K562 (cell line): ENCODE data around the gene PUSL1. TPM values are rescaled to one million over a fixed set of nuclear protein-coding genes. Genes with fewer than 3 reads are reported as not detected.
A peak's percentile ranks its signal among the peaks of the same experiment; 100 is the strongest.

Experiments
- ATAC-seq: fragments of 200-7000 bp; cut with Tn5 transposase; 3 replicates; pipeline ENCODE4 v1.9.1; 2020; ENCODE audit warnings: moderate library complexity
- BruUV-seq: library from RNA; stranded (reverse); fragments of 400-500 nt; replicated peaks from 2 replicates; lab custom pipeline; 2021; lab: Mats Ljungman, UMichigan
- CTCF ChIA-PET: fragments of 300-600 bp; formaldehyde crosslinking; extraction: SDS; loops from one replicate; lab custom pipeline; 2021; ENCODE audit warnings: low intra/inter-chr PET ratio; lab: Yijun Ruan, JAX
- POLR2A ChIA-PET: fragments of 300-600, 350-650 bp; sonication (Branson Sonifier 250); formaldehyde crosslinking; extraction: SDS; loops from one replicate; lab custom pipeline; 2021; ENCODE audit warnings: antibody characterized with exemption, inconsistent platforms; lab: Yijun Ruan, JAX
- DNase-seq, 4 experiments: peaks; one replicate each; pipeline versions ENCODE4 v3.0.0 to v3.0.0-alpha.2; 2011 to 2018; ENCODE audit warnings: low spot score in 3 of 4, mixed read lengths in 3 of 4; ENCODE audit errors: extremely low read depth in 1 of 4
- FAIRE-seq: peaks from 2 replicates; lab custom pipeline; 2011; peaks lifted over from hg19 to GRCh38; lab: Jason Lieb, UNC
- H2AFZ ChIP-seq: 2 replicates; pipeline ENCODE4 v1.6.0; 2011; ENCODE audit warnings: low read depth, low read length, control low read depth, inconsistent platforms
- H3K27ac ChIP-seq: fragments of 200-600 bp; 3 replicates; pipeline ENCODE4 v1.8.0; 2011; ENCODE audit warnings: low read depth, mild to moderate bottlenecking, control low read depth, inconsistent platforms, low read length, moderate library complexity, mixed read lengths; ENCODE audit errors: extremely low read depth
- H3K27me3 ChIP-seq, 2 experiments: fragments of 300-600 bp in 1 of 2; 2 replicates in 1 of 2; 3 replicates in 1 of 2; pipeline versions ENCODE4 v1.6.0 to v1.8.0; 2011; ENCODE audit warnings: inconsistent platforms in 2 of 2, low read length in 2 of 2, mild to moderate bottlenecking in 1 of 2, mixed read lengths in 1 of 2, moderate library complexity in 1 of 2; ENCODE audit not compliant: control insufficient read depth in 2 of 2, insufficient read depth in 2 of 2
- H3K36me3 ChIP-seq: fragments of 300-600 bp; 3 replicates; pipeline ENCODE4 v1.8.0; 2011; ENCODE audit warnings: mild to moderate bottlenecking, low read length, inconsistent platforms; ENCODE audit not compliant: control insufficient read depth, insufficient read depth
- H3K4me1 ChIP-seq, 2 experiments: fragments of 200-600 bp in 1 of 2; replicated peaks in 1 of 2; 2 replicates in 1 of 2; 3 replicates in 1 of 2; pipeline versions ENCODE4 v1.5.1 to v1.8.0; 2011; ENCODE audit warnings: inconsistent platforms in 2 of 2, low read length in 2 of 2, mild to moderate bottlenecking in 1 of 2, mixed read lengths in 1 of 2, moderate library complexity in 1 of 2; ENCODE audit not compliant: control insufficient read depth in 2 of 2, insufficient read depth in 2 of 2
- H3K4me2 ChIP-seq: 2 replicates; pipeline ENCODE4 v1.6.1; 2011; ENCODE audit warnings: low read length, control low read depth, inconsistent platforms, mixed read lengths; ENCODE audit not compliant: insufficient read depth
- H3K4me3 ChIP-seq: fragments of 200-600 bp; sonication (generic), shearing (Covaris generic); 2 replicates; pipeline ENCODE4 v1.5.1; 2016; ENCODE audit warnings: control low read depth, inconsistent platforms
- H3K79me2 ChIP-seq: fragments of 200-600 bp; 3 replicates; pipeline ENCODE4 v1.8.0; 2011; ENCODE audit warnings: low read length, inconsistent platforms; ENCODE audit not compliant: control insufficient read depth, insufficient read depth
- H3K9ac ChIP-seq, 2 experiments: 2 replicates each; pipeline versions ENCODE4 v1.6.0 to v1.6.1; 2011; ENCODE audit warnings: low read depth in 2 of 2, low read length in 2 of 2, control low read depth in 1 of 2, inconsistent platforms in 1 of 2, mild to moderate bottlenecking in 1 of 2, mixed read lengths in 1 of 2; ENCODE audit not compliant: insufficient read depth in 1 of 2
- H3K9me1 ChIP-seq: one replicate; pipeline ENCODE4 v1.6.0; 2011; ENCODE audit warnings: inconsistent platforms, mild to moderate bottlenecking, low read length, moderate library complexity; ENCODE audit not compliant: control insufficient read depth, insufficient read depth
- H3K9me3 ChIP-seq: replicated peaks from 2 replicates; pipeline ENCODE4 v1.5.1; 2011; ENCODE audit warnings: low read depth, low read length, inconsistent platforms; ENCODE audit not compliant: control insufficient read depth, insufficient read depth
- H4K20me1 ChIP-seq: replicated peaks from 2 replicates; pipeline ENCODE4 v1.6.1; 2011; ENCODE audit warnings: low read length, inconsistent platforms, mixed read lengths; ENCODE audit not compliant: control insufficient read depth, insufficient read depth
- HMGN3 ChIP-seq: IDR thresholded peaks from 2 replicates; pipeline ENCODE4 v1.6.1; 2011; ENCODE audit warnings: borderline replicate concordance, low read depth, mild to moderate bottlenecking, mixed read lengths, low read length; ENCODE audit not compliant: insufficient read length; ENCODE audit errors: extremely low read depth
- MECOM ChIP-seq: fragments of 250-450 bp; sonication (Bioruptor Pico); IDR thresholded peaks from 2 replicates; pipeline ENCODE4 v1.8.0; 2022; ENCODE audit warnings: inconsistent platforms
- POLR2G ChIP-seq: fragments of 200-400 bp; formaldehyde crosslinking; IDR thresholded peaks from 2 replicates; pipeline ENCODE4 v1.6.1; 2017; ENCODE audit warnings: low read depth, mild to moderate bottlenecking, antibody characterized with exemption, low read length, moderate library complexity
- RBFOX2 ChIP-seq: fragments of 200-400 bp; formaldehyde crosslinking; IDR thresholded peaks from 2 replicates; pipeline ENCODE4 v1.6.1; 2017; ENCODE audit warnings: low read depth, mild to moderate bottlenecking, low read length, moderate library complexity
- RBM14 ChIP-seq: fragments of 200-400 bp; formaldehyde crosslinking; IDR thresholded peaks from 2 replicates; pipeline ENCODE4 v1.6.1; 2018; ENCODE audit warnings: low read depth, mild to moderate bottlenecking, low read length, moderate library complexity, borderline replicate concordance; ENCODE audit not compliant: insufficient read depth
- SAFB ChIP-seq: fragments of 200-400 bp; formaldehyde crosslinking; IDR thresholded peaks from 2 replicates; pipeline ENCODE4 v1.6.1; 2017; ENCODE audit warnings: low read depth, low read length, borderline replicate concordance
- WGBS: fragments of 100-300 bp; shearing (Covaris generic); methylation state at CpG from one replicate; pipeline ENCODE4 v1.1.6; 2016; ENCODE audit warnings: low coverage, mixed read lengths; ENCODE audit not compliant: insufficient coverage; ENCODE audit errors: missing lambda C conversion rate; 5-methylcytosine and 5-hydroxymethylcytosine counted together
- in situ Hi-C: fragments of 300-500 bp; cut with MboI; formaldehyde crosslinking; loops from 4 replicates; pipeline ENCODE4 v1.15.0; 2018; ENCODE audit warnings: inconsistent platforms, mixed read lengths
- intact Hi-C: fragments of 100-400 bp; cut with micrococcal nuclease; formaldehyde crosslinking; loops from 2 replicates; pipeline ENCODE4 v1.14.2; 2022
- polyA plus RNA-seq, 8 experiments: library from polyadenylated mRNA; depleted of rRNA in 4 of 8; stranded (reverse) in 5 of 8; unstranded in 3 of 8; fragments of >200 nt; fragmentation: Nextera tagmentation in 2 of 8; fragmentation: Illumina TruSeq in 1 of 8; extraction: Ambion mirVana in 2 of 8; extraction: Trizol in 1 of 8; gene quantifications; 2 replicates each; pipeline versions ENCODE4 v1.2.1 to v1.2.3, GENCODE V29; 2011 to 2014; ENCODE audit warnings: inconsistent platforms in 1 of 8, missing spikeins in 1 of 8
- total RNA-seq, 7 experiments: library from RNA; depleted of rRNA in 6 of 7; stranded (reverse); fragments of >200 nt in 6 of 7; fragmentation: Illumina TruSeq in 2 of 7; extraction: Trizol in 2 of 7; gene quantifications; 2 replicates each; pipeline versions ENCODE4 v1.2.1 to v1.2.3, GENCODE V29; 2011 to 2021; ENCODE audit warnings: low replicate concordance in 1 of 7
- TF ChIP-seq, protein P1 (sequence below): sonication (generic); formaldehyde crosslinking; IDR thresholded peaks from 2 replicates; pipeline ENCODE4 v1.8.1; 2023; ENCODE audit warnings: mild to moderate bottlenecking, missing genetic modification reagents

Gene PUSL1
- total and polyA plus RNA-seq, 9 of the 15 experiments (the other 6 are each of a cell fraction or from before 2014, with no cell fraction given), result 0.62 to 86.9 (median 13.6) TPM

DNA sequence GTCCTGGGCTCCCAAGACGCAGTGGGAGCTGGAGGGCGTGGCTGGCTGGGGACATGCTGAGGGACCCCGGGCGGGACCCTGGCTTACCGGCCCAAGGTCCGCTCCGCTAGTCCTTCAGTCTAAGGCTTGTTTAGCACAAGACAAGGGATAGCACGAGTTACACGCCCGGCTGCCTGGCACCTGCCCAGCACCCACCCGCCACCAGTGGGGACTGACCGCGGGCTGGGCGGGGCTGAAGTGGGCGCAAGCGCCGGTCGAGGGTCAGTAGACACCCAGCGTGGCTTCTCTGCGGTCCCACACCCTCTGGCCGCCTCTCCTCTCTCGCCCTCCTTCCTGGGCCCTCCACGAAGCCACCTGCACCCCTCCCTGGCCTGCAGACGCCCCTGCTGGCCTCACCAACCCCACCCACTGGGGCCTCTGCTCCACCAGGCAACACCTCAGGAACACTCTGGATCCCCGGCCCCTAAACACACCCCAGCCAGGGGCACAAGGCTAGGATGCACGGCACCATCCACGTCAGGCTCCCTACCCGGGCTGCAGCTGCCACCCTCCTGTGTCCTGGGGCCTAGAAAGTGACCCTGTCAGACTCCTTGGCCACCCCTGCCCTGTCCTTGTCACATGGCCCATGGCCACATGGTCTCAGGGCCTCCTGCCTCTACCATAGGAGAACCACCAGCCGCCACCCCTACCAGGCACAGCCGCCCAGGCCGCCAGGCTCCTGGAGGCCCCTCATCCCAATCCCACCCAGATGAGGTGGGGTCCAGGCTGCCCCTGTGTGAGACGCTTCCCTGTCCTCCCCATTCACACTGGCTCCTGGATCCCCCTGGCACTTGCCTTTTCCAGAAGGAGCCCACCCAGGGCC is 28.8 kb downstream of the PUSL1 start:
- DNase-seq (no peak), ATAC-seq (no peak; the same call in 2 of the 3 replicates), FAIRE-seq (no peak)
- Histone ChIP-seq H3K9ac (peak overlapping the region in 1 of 2 experiments; percentile 14; a peak in 1 of 4 replicates), H3K4me3 (no peak overlapping the region), H3K9me3 (peaks cover 2% of the 10 kb centered on the region; the same call in 1 of the 2 replicates), H2AFZ (no peak overlapping the region), H3K79me2 (peaks cover 2% of the 10 kb centered on the region; the same call in 2 of the 3 replicates), H3K27me3 (no peaks in the 10 kb centered on the region), H4K20me1 (peaks cover 26% of the 10 kb centered on the region; the same call in 1 of the 2 replicates), H3K4me2 (no peak overlapping the region), H3K27ac (no peak overlapping the region), H3K36me3 (peaks cover 76% of the 10 kb centered on the region; the same call in 2 of the 3 replicates), H3K9me1 (peaks cover 6% of the 10 kb centered on the region), H3K4me1 (peaks cover 0 to 85% of the 10 kb centered on the region in 2 experiments; a peak in 2 of 5 replicates)
- ChIA-PET POLR2A (interaction anchor here (0.6 to 1.7 kb wide), 8 partner anchors 9 to 277 kb away, joined by 3 to 7 read pairs (median 4); partner anchors contain the start of gene AURKAIP1), CTCF (no interaction called here)
- 0 out of 2 replicates have a peak, but pooled peaks have one; percentile 26 for TF ChIP-seq RBM14
- TF ChIP-seq HMGN3, result no peak
- no peak for TF ChIP-seq MECOM (CRISPR knock-in tag)
- TF ChIP-seq SAFB, result no peak
- TF ChIP-seq, protein P1, sequence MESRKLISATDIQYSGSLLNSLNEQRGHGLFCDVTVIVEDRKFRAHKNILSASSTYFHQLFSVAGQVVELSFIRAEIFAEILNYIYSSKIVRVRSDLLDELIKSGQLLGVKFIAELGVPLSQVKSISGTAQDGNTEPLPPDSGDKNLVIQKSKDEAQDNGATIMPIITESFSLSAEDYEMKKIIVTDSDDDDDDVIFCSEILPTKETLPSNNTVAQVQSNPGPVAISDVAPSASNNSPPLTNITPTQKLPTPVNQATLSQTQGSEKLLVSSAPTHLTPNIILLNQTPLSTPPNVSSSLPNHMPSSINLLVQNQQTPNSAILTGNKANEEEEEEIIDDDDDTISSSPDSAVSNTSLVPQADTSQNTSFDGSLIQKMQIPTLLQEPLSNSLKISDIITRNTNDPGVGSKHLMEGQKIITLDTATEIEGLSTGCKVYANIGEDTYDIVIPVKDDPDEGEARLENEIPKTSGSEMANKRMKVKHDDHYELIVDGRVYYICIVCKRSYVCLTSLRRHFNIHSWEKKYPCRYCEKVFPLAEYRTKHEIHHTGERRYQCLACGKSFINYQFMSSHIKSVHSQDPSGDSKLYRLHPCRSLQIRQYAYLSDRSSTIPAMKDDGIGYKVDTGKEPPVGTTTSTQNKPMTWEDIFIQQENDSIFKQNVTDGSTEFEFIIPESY (CRISPR knock-in tag), result peak; percentile 72
- TF ChIP-seq RBFOX2, result 0 out of 2 replicates have a peak, but pooled peaks have one; percentile 42
- peak; percentile 40; the same call in 1 of the 2 replicates for TF ChIP-seq POLR2G
- BruUV-seq, result no TSS peak
- WGBS, result 95% methylated on average over 28 of the region's 32 CpGs
- in situ Hi-C loops (no loop called here), intact Hi-C loops (no loop called here)
